AG09309 (cell line): ENCODE measurements around the gene MFAP1.
"Not testable (repeated sequence)": the region's sequence is repeated elsewhere in the genome, so short reads cannot be mapped to it uniquely, and the experiment has no call there.

Experiments
- DNase-seq: peaks from one replicate; pipeline ENCODE4 v3.0.0-alpha.2; 2010; ENCODE audit warnings: low read depth
- H3K4me3 ChIP-seq: 2 replicates; pipeline ENCODE4 v1.5.1; 2011; ENCODE audit warnings: mild to moderate bottlenecking, low read depth, low read length, moderate library complexity; ENCODE audit not compliant: control insufficient read depth
- TF ChIP-seq, protein P1 (sequence below): IDR thresholded peaks from 2 replicates; pipeline ENCODE4 v1.5.1; 2011; ENCODE audit warnings: mild to moderate bottlenecking, low read depth, low read length, inconsistent platforms; ENCODE audit not compliant: insufficient read depth, control insufficient read depth; ENCODE audit errors: missing control alignments

The MFAP1 gene

DNA sequence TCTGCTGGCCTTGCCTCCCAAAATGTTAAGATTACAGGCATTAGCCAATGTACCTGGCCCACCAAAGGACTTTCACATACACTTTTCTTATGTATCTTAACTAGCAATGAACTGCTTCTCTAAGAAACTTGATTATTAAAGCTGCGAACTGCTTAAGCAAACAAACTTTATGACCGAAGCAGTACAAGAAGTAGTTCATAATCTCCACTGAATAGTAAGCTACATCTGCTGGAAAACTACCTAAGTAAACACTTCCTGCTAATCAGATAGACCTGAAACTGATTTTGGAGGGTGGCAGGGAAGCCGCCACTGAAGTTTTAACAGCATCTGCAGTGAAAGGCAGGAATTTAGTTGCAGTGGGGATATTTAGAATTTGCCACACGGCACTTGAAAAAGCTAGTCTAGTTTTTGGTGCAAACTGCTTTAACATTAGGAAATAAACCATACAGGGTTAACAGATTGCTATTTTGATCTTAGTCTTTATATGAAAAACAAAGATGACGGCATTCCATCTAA, 16.0 kb downstream of the MFAP1 start:
- TF ChIP-seq, protein P1, sequence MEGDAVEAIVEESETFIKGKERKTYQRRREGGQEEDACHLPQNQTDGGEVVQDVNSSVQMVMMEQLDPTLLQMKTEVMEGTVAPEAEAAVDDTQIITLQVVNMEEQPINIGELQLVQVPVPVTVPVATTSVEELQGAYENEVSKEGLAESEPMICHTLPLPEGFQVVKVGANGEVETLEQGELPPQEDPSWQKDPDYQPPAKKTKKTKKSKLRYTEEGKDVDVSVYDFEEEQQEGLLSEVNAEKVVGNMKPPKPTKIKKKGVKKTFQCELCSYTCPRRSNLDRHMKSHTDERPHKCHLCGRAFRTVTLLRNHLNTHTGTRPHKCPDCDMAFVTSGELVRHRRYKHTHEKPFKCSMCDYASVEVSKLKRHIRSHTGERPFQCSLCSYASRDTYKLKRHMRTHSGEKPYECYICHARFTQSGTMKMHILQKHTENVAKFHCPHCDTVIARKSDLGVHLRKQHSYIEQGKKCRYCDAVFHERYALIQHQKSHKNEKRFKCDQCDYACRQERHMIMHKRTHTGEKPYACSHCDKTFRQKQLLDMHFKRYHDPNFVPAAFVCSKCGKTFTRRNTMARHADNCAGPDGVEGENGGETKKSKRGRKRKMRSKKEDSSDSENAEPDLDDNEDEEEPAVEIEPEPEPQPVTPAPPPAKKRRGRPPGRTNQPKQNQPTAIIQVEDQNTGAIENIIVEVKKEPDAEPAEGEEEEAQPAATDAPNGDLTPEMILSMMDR: no peak

DNA sequence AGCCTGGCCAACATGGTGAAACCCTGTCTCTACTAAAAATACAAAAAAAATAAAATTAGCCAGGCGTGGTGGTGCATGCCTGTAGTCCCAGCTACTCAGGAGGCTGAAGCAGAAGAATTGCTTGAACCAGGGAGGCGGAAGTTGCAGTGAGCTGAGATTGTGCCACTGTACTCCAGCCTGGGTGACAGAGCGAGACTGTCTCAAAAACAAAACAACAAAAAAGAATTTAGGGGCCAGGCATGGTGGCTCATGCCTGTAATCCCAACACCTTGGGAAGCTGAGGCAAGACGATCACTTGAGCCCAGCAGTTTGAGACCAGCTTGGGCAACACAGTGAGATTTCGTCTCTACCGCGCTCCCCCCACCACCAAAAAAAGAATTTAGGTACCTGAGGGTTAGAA, 21.8 kb downstream of the MFAP1 start:
- DNase-seq, H3K4me3 ChIP-seq: not testable (repeated sequence)

More for the DNA sequence above, 16.0 kb downstream of the MFAP1 start:
- DNase-seq: no peak
- no peak overlapping the region for H3K4me3 ChIP-seq

DNA sequence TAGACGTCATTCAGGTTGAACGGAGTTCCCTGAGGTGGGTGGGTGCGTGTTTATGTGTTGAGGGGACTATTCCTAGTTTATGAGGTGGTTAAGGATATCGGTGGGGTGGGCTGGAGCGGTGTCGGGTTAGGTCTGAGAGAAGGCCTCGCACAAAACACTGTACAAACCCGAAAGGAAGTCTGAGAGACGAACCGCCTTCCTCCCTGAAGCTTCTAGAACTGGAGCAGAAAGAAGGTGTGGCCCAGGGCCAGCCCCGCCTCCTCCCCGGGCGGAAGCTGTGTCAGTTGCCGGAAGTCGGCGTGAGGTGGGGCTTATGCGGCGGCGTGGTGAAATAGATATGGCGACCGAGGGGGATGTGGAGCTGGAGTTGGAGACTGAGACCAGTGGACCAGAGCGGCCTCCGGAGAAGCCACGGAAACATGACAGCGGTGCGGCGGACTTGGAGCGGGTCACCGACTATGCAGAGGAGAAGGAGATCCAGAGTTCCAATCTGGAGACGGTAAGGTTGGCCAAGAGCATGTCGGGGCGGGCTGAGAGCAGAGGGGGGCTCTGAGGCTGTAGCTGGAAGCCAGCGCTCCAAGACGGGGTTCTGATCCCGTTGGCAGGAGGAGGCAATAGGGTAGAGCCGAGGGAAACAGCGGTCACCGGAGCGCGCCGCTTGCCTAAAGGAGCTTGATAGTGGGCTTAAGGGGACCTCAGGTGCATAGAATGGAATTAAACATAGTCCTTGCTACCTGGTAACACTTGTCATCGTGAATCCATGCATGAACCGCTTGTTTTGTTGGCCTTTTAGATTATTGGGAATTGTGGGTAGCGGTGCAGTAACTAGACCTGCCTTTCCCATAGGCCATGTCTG, 24.0 kb downstream of the MFAP1 start, which contains the start of gene HYPK:
Gene HYPK, plus strand, starts transcription at position 314 of the 856 bp plus-strand sequence. Its CDS starts 24 bp downstream, at position 338.
- TF ChIP-seq, protein P1: no peak
- DNase-seq: peak; percentile 42
- peak within 1 kb of the TSS; percentile 95 for H3K4me3 ChIP-seq

DNA sequence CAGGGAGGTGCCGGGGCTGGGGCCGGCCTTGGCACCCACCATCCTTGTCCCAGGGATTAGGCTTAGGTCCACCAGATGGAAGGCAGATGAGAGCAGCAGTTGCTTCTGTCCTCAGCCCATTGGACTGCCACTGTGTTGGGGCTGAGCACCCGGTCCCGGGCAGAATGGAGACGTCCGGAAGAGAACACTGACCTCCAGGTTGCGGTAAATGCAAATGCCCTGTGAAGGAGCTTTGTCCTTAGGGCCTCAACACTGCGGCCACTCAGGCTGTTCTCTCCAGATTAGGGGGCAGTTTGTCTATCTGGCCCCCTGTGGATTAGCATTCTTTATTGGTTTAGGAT, 24.6 kb downstream of the MFAP1 start, which contains the start of gene SERINC4:
Gene SERINC4, minus strand, starts transcription at position 276 of the 341 bp plus-strand sequence. Its CDS starts 234 bp downstream, at position 42.
- H3K4me3 ChIP-seq: peak within 1 kb of the TSS; percentile 95
- TF ChIP-seq, protein P1: no peak
- no peak for DNase-seq

DNA sequence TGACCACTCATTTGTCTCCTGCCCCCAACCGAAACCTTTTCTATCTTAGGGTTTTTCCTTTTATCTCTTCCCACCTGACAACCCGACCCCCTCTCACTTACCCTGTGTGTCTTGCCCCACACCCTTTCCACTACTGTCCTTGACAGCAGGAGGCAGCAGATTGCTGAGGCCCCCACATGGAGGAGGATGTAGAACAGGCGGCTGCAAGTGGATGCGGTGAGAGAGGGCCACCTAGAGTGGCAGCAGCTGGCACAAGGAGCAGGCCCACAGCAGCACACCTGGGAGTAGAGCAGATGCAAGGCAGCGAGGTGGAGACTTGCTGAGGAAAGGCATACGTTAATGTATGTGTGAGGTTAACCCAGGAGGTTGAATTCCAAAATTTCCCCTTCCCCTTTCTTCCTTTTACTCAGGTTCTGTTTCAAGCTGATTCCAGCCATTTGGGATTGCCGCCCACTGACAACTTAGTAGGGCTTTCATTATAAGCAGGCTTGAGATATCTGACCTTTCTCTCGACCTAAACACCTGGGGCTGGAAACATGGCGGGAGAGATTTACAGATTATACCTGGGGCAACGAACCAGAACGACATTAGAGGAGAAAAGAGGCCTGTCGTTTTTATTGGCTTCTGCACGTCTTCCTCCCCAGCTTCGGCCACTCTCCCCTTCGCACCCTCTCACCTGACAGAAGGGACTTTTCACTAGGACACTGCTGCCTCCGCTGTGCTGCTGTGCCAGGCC, 25.1 kb downstream of the MFAP1 start:
- TF ChIP-seq, protein P1: no peak
- H3K4me3 ChIP-seq: no peak overlapping the region
- DNase-seq: no peak

DNA sequence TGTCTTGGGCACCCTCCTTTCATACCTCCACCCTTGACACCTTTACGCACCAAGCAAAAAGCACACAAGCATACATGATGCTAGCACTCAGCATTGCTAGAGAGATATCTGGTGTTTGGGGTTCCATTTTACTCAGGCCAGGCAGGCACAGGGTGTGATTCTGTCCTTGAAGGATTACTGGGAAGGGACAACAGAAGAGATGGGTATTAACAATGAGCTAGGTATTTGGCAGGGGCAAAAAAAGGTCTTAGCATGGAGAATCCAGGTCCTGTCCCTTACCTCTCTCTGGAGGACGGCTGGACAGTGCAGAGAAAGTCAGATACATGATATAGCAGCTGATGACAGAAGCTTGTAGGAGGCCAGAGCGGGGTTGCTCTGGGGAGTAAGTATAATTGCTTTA, 27.9 kb downstream of the MFAP1 start:
- no peak overlapping the region for H3K4me3 ChIP-seq
- no peak for DNase-seq

More for the DNA sequence above, 27.9 kb downstream of the MFAP1 start:
- TF ChIP-seq, protein P1: no peak
